GM13977 (cell line): ENCODE data around the gene OR4S2.

Experiments used
- DNase-seq: peaks from one replicate; pipeline ENCODE4 v3.0.0; 2012; ENCODE audit warnings: low spot score
- CTCF ChIP-seq: IDR thresholded peaks from 2 replicates; pipeline ENCODE4 v1.5.1; 2012; ENCODE audit warnings: mild to moderate bottlenecking, control low read depth; ENCODE audit not compliant: insufficient read depth; ENCODE audit errors: extremely low read depth, missing control alignments
- in situ Hi-C: fragments of 300-500 bp; cut with MboI; formaldehyde crosslinking; loops from one replicate; pipeline ENCODE4 v1.12.0; 2022; ENCODE audit warnings: low sequenced_read_pairs, low pct_unique_long_range_greater_than_20kb, mixed read lengths, inconsistent platforms; ENCODE audit not compliant: unreplicated experiment

OR4S2 gene

GRCh38 chr11:55701429-55701828, 53.3 kb downstream of the OR4S2 start:
- no peak for DNase-seq
- TF ChIP-seq CTCF: no peak
- in situ Hi-C loops: no loop called here
